ENCODE data around the gene GNG11.

- no peak for TF ChIP-seq POLR2A (IDR thresholded peaks at IDR 0.05; ENCODE audit: low read length)
- TF ChIP-seq GATA1 (IDR thresholded peaks at IDR 0.05; ENCODE audit: low read depth, low read length), result no peak
These were observed 349 bp upstream of the GNG11 start for GRCh38 chr7:93921186-93921585.

Measured in erythroblast (primary cell).